A549 (cell line): Measurements from ENCODE around the gene B3GNT4.

Experiments
- CBX2 ChIP-seq: fragments of 200-600 bp; sonication (generic); IDR thresholded peaks from 2 replicates; pipeline ENCODE4 v1.6.1; 2016; ENCODE audit warnings: low read depth, mild to moderate bottlenecking, borderline replicate concordance
- CEBPB ChIP-seq, 2 experiments: fragments of >200 bp in 1 of 2; sonication (Bioruptor Twin) in 1 of 2; formaldehyde crosslinking in 1 of 2; IDR thresholded peaks; 2 replicates each; pipeline ENCODE4 v1.6.1; 2012 to 2016
- EP300 ChIP-seq, 2 experiments: fragments of >200 bp; sonication (Bioruptor Twin); formaldehyde crosslinking; IDR thresholded peaks; 2 replicates in 1 of 2; 3 replicates in 1 of 2; pipeline ENCODE4 v1.6.1; 2016 to 2017
- KDM5A ChIP-seq: fragments of 200-600 bp; sonication (generic); IDR thresholded peaks from 2 replicates; pipeline ENCODE4 v1.6.1; 2016; ENCODE audit warnings: antibody characterized with exemption, mild to moderate bottlenecking
- MAFK ChIP-seq: fragments of 450-650 bp; IDR thresholded peaks from 2 replicates; pipeline ENCODE4 v1.6.1; 2014; ENCODE audit not compliant: partially characterized antibody
- RARB ChIP-seq: fragments of 250-450 bp; sonication (Bioruptor Pico); IDR thresholded peaks from 2 replicates; pipeline ENCODE4 v1.8.0; 2021; ENCODE audit warnings: mild to moderate bottlenecking, moderate library complexity
- REST ChIP-seq: fragments of 200-600 bp; sonication (generic); IDR thresholded peaks from 2 replicates; pipeline ENCODE4 v1.6.1; 2016; ENCODE audit warnings: antibody characterized with exemption, mild to moderate bottlenecking, moderate library complexity
- RFX5 ChIP-seq: fragments of 450-650 bp; IDR thresholded peaks from 2 replicates; pipeline ENCODE4 v1.7.1; 2014; ENCODE audit warnings: antibody characterized with exemption, mild to moderate bottlenecking, moderate library complexity
- ZFP36 ChIP-seq: fragments of 450-650 bp; IDR thresholded peaks from 2 replicates; pipeline ENCODE4 v1.6.1; 2014; ENCODE audit warnings: borderline replicate concordance; ENCODE audit not compliant: partially characterized antibody
- TF ChIP-seq, protein P1 (sequence below): fragments of >200 bp; sonication (Bioruptor Twin); formaldehyde crosslinking; IDR thresholded peaks from 3 replicates; pipeline ENCODE4 v1.5.1; 2016

GRCh38 chr12:122230798-122231197, 27.3 kb downstream of the B3GNT4 start:
- TF ChIP-seq, protein P1, sequence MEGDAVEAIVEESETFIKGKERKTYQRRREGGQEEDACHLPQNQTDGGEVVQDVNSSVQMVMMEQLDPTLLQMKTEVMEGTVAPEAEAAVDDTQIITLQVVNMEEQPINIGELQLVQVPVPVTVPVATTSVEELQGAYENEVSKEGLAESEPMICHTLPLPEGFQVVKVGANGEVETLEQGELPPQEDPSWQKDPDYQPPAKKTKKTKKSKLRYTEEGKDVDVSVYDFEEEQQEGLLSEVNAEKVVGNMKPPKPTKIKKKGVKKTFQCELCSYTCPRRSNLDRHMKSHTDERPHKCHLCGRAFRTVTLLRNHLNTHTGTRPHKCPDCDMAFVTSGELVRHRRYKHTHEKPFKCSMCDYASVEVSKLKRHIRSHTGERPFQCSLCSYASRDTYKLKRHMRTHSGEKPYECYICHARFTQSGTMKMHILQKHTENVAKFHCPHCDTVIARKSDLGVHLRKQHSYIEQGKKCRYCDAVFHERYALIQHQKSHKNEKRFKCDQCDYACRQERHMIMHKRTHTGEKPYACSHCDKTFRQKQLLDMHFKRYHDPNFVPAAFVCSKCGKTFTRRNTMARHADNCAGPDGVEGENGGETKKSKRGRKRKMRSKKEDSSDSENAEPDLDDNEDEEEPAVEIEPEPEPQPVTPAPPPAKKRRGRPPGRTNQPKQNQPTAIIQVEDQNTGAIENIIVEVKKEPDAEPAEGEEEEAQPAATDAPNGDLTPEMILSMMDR: no peak
- TF ChIP-seq CBX2 (no peak), CEBPB (IDR thresholded peaks at IDR 0.05) (no peak), MAFK (no peak), ZFP36 (no peak), REST (no peak), RARB (CRISPR knock-in tag) (no peak), EP300 (IDR thresholded peaks at IDR 0.05) (no peak), KDM5A (no peak), RFX5 (no peak)
